Neutrophil (primary cell): ENCODE measurements around the gene LRRC42.

ENCODE experiments used
- H3K27ac ChIP-seq: fragments of 200-600 bp; sonication (generic); 2 replicates; pipeline ENCODE4 v1.5.1; 2016; ENCODE audit warnings: mild to moderate bottlenecking, moderate library complexity
- H3K27me3 ChIP-seq: fragments of 200-600 bp; sonication (generic); 2 replicates; pipeline ENCODE4 v1.6.0; 2016; ENCODE audit warnings: mild to moderate bottlenecking
- H3K36me3 ChIP-seq: fragments of 200-600 bp; sonication (generic); 2 replicates; pipeline ENCODE4 v1.5.1; 2017
- H3K4me1 ChIP-seq, 2 experiments: fragments of 200-600 bp in 1 of 2; sonication (generic) in 1 of 2; 1 replicate in 1 of 2; 2 replicates in 1 of 2; pipeline versions ENCODE4 v1.5.1 to v1.6.1; 2013 to 2016; ENCODE audit warnings: low read depth in 1 of 2, low read length in 1 of 2, mild to moderate bottlenecking in 1 of 2, moderate library complexity in 1 of 2; ENCODE audit not compliant: control insufficient read depth in 1 of 2, insufficient read depth in 1 of 2
- H3K4me3 ChIP-seq, 2 experiments: fragments of 200-600 bp in 1 of 2; sonication (generic) in 1 of 2; 1 replicate in 1 of 2; 2 replicates in 1 of 2; pipeline ENCODE4 v1.5.1; 2013 to 2016; ENCODE audit warnings: low read depth in 1 of 2, low read length in 1 of 2, mild to moderate bottlenecking in 1 of 2, moderate library complexity in 1 of 2
- H3K9me3 ChIP-seq: fragments of 200-600 bp; sonication (generic); 2 replicates; pipeline ENCODE4 v1.5.1; 2016
- TF ChIP-seq, protein P1 (sequence below): fragments of 200-600 bp; sonication (generic); IDR thresholded peaks from 2 replicates; pipeline ENCODE4 v1.5.1; 2016; ENCODE audit warnings: antibody characterized with exemption

Gene LRRC42

DNA sequence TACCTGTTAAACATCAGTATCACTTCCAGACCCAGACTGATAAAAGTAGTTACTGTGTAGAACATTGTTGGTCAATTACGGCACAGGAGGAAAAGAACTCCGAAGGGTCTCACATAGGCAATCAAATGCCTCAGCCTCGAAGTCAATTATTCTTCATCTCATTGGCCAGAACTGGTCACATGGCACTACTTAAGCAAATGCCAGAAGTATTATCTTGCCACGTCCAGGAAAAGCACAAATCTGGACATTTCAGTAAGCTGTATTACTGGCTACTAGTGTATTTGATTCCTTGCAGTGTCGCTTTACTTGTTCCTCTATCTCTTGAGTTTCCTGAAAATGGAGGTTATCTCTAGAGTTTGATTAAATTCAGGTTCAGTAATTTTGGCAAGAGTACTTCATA lies 27.8 kb upstream of the LRRC42 start:
- H3K4me3 ChIP-seq = no peak overlapping the region
- no peak overlapping the region for H3K27ac ChIP-seq
- H3K36me3 ChIP-seq = peaks cover 30% of the 10 kb centered on the region
- no peaks in the 10 kb centered on the region for H3K27me3 ChIP-seq
- H3K4me1 ChIP-seq = no peaks in the 10 kb centered on the region
- H3K9me3 ChIP-seq = no peaks in the 10 kb centered on the region
- TF ChIP-seq, protein P1, sequence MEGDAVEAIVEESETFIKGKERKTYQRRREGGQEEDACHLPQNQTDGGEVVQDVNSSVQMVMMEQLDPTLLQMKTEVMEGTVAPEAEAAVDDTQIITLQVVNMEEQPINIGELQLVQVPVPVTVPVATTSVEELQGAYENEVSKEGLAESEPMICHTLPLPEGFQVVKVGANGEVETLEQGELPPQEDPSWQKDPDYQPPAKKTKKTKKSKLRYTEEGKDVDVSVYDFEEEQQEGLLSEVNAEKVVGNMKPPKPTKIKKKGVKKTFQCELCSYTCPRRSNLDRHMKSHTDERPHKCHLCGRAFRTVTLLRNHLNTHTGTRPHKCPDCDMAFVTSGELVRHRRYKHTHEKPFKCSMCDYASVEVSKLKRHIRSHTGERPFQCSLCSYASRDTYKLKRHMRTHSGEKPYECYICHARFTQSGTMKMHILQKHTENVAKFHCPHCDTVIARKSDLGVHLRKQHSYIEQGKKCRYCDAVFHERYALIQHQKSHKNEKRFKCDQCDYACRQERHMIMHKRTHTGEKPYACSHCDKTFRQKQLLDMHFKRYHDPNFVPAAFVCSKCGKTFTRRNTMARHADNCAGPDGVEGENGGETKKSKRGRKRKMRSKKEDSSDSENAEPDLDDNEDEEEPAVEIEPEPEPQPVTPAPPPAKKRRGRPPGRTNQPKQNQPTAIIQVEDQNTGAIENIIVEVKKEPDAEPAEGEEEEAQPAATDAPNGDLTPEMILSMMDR = no peak

DNA sequence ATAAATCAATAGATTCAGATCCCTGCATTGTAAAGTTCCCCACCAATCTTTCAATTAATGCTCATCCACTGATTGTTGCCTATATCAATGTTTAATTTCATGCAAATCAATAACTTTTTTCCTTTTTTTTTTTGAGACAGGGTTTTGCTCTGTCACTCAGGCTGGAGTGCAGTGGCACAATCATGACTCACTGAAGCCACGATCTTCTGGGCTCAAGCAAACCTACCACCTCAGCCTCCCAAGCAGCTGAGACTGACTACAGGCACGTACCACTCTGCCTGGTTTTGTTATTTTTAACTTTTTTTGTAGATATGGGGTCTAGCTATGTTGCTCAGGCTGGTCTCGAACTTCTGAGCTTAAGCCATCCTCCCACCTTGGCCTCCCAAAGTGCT lies 26.5 kb upstream of the LRRC42 start:
- TF ChIP-seq, protein P1 = no peak
- Histone ChIP-seq H3K4me1 (no peaks in the 10 kb centered on the region), H3K4me3 (no peak overlapping the region), H3K27ac (no peak overlapping the region), H3K36me3 (peaks cover 30% of the 10 kb centered on the region), H3K9me3 (no peaks in the 10 kb centered on the region), H3K27me3 (no peaks in the 10 kb centered on the region)

DNA sequence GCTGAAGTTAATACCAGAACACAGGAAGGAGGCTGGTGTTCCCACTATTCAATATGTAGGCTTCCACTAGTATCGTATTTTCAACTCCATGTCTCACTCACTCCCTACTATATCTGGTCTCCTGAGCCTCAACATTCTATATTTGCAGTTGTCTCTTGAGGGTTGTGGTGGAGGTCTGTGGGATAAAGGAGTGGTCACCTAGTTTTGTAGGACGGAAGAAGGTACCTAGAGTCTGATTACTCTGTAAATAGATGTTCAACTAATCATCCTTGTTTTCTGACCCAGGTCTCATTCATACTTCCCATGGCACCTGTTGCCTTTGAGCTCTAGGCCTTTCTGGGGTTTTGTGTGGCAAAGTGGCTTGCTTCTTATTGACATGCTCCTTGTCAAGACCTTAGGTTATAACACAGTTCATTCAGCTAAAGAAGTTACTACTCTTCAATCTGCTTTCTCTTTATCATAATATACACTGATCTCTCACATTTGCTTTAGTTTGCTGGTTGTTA lies 18.7 kb upstream of the LRRC42 start:
- H3K4me3 ChIP-seq = no peak overlapping the region
- TF ChIP-seq, protein P1 = no peak
- H3K27ac ChIP-seq = no peak overlapping the region
- no peaks in the 10 kb centered on the region for H3K9me3 ChIP-seq
- H3K36me3 ChIP-seq = peaks cover 36% of the 10 kb centered on the region
- H3K4me1 ChIP-seq = no peaks in the 10 kb centered on the region
- H3K27me3 ChIP-seq = no peaks in the 10 kb centered on the region

DNA sequence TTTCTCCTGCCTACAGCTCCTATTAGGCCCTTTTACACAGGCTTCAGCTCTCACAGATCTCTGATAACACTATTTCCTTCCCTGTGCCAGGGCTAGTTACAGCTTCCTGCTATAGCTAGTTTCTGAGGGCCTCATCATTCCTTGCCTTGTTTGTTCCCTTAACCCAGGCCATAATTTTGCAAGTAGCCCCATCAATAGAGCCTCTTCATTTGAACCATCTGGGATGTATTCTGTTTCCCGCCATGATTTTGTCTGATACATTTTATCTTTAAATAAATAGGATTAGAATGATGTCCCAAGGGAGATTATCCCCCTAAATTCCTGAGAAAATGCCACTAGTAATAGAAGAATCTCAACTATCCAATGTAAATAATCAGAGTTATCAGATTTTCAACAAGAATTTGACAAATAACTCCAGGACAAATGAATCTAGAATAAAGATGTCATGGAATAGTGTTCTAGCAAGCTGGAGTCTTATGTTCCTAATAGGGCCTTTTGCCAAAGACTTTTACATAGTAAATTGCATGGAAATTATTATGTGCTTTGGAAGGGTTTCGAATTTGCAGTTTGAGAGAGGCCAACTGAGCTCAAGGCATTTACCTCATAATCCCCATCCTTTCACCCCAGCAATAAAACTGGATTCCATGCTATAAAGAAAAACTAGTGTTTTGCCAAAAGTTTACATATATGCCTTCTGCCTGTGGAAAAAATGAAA lies 16.7 kb upstream of the LRRC42 start:
- Histone ChIP-seq H3K4me3 (no peak overlapping the region), H3K9me3 (no peaks in the 10 kb centered on the region), H3K27ac (no peak overlapping the region), H3K36me3 (peaks cover 24% of the 10 kb centered on the region), H3K4me1 (no peaks in the 10 kb centered on the region), H3K27me3 (no peaks in the 10 kb centered on the region)
- TF ChIP-seq, protein P1 = no peak

DNA sequence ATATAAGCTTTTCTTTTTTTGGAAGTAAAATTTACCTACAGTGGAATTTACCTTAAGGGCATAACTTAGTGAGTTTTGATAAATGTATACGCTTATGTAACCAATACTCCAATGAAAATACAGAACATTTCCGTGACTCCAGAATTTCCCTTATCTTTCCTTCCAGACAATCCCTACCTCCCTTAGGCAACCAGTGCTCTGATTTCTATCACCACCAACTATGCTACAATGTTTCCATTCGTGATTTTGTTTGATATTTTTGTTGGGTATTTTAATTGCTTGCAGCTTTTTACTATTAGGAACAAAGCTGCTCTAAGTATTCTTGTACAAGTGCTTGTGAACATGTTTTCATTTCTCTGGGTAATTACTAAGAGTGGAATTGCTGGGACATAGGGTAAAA lies 15.2 kb upstream of the LRRC42 start:
- Histone ChIP-seq H3K4me3 (no peak overlapping the region), H3K4me1 (no peaks in the 10 kb centered on the region), H3K27ac (no peak overlapping the region), H3K27me3 (no peaks in the 10 kb centered on the region), H3K9me3 (no peaks in the 10 kb centered on the region), H3K36me3 (peaks cover 24% of the 10 kb centered on the region)
- TF ChIP-seq, protein P1 = no peak
